NCI-H524 (cell line): ENCODE results near the gene ECHDC1.
A peak's percentile ranks its signal among the peaks of the same experiment; 100 is the strongest.
"Not testable (repeated sequence)": the region's sequence is repeated elsewhere in the genome, so short reads cannot be mapped to it uniquely, and the experiment has no call there.

Experiments
- DNase-seq, 2 experiments: peaks; one replicate each; lab custom pipeline; 2025; lab: John Stamatoyannopoulos, UW

ECHDC1 gene

DNA sequence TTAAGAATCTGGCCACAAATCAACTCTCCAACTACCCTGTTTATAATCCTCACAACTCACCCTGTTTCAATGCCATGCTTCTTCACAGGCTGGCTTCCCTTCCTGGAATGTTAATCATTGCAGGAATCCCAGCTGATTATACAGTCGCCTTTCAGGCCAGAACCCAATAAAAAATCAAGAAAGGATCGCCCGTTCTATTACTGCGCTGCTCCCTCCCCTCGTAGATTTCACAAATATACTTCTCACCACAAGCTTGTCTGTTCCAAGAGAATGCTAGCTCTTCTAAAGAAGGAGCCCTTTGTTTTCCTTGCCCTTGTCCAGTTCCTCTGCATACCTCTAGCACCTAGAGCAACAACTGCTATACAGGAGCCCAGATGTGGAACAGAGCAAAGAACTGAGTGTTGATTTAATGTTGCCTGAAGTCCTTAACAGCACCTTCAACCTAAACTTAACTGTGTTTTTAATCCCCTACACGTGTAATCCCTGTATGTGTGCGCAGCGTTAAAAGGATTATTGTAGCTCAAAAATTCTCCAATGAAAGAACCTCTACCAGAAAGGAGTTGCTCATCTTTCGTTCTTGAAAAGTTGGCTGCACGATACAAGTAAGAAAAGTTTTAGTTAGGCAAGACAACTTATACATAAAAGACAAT, 988 bp downstream of the ECHDC1 start:
- DNase-seq: peak in 1 of 2 experiments; percentile 54

DNA sequence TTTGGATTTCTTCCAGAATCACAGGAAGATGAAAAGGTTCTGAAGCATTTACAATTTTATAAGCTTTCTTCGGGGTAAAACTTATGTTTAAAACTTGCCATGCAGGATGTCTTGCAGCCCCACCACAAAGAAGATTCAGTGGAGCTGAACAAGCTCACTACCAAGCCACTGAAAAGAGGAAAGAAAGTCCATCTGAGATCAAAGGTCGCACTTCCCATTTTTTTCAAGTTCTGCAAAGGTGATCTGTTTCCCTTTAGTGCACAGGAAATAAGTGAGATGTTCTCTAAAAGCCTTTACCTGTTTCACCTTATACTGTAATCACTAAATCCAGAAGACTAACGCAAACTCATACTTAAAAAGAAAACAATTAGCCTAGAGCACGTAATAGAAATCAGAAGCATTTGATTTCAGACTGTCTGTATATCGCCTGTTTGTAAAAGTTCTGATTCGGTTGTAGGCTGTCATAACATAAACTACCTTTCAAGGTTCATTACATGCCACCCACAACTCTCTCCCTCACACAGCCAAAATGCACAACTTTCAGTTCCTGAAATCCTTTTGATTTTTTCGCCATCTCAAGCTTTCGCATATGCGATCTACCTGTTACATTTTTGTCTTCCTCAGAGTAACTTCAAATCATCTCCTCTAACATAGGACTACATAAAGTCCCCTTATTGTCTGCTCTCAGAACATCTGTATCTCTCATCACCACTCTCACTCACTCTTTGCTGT, 1.8 kb downstream of the ECHDC1 start:
- DNase-seq: no peak

- no peak for DNase-seq
Measured at GRCh38 chr6:127340171-127340570, 3.2 kb downstream of the ECHDC1 start.

- no peak for DNase-seq
Measured at GRCh38 chr6:127338936-127339335, 4.5 kb downstream of the ECHDC1 start.

DNA sequence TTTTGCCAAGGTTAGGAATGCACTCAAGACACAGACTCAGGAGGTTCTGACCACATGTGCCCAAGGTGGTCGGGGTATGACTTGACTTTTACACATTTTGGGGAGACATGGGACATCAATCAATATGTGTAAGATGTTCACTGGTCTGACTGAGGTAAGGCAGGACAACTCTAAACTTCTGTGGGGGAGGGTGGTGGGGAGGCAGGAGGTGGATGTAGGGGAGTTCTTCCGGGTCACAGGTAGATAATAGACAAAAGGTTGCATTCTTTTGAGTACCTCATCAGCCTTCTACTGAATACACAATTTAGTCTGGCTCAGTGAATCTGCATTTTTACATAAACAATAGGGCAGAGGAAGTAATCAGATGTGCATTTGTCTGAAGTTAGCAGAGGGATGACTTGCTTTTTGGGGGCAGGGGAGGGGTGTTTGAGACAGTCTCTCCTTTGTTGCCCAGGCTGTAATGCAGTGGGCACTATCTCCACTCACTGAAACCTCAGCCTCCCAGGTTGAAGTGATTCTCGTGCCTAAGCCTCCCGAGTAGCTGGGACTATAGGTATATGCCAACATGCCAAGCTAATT, 10.9 kb downstream of the ECHDC1 start:
- no peak for DNase-seq

DNA sequence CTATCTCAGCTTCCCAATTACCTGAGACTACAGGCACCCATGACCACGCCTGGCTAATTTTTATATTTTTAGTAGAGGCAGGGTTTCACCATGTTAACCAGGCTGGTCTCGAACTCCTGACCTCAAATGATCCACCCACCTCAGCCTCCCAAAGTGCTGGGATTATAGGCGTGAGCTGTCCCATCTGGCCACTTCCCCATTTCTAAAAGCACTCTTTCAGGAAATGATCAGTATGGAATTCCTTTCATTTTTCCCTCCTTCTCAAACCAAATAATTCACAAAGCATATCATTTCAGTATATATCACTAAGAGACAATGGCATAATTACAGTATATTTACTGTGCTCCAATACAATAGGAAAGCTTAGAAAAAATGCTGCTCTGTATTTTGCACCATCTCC, 12.2 kb downstream of the ECHDC1 start:
- DNase-seq: not testable (repeated sequence)

GRCh38 chr6:127328043-127328609, 15.3 kb downstream of the ECHDC1 start:
- no peak for DNase-seq

DNA sequence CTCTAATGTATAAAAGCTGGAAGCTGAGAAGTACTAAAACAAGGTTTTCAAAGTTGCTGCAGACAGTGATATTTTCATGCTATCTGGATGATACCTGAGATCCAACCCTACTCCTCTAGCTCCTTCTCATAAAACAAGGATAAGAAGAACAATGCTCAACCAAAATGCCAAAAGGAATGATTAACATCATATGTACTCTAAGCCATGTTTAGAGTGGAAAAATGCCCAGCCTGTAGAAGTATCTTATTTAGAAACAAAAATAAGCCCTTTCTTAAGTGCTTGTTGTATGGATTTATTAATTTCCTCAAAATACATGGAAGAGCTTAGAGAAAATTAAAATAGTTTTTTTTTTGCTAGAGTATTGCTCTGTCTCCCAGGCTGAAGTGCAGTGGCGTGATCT, 23.7 kb downstream of the ECHDC1 start:
- no peak for DNase-seq

DNA sequence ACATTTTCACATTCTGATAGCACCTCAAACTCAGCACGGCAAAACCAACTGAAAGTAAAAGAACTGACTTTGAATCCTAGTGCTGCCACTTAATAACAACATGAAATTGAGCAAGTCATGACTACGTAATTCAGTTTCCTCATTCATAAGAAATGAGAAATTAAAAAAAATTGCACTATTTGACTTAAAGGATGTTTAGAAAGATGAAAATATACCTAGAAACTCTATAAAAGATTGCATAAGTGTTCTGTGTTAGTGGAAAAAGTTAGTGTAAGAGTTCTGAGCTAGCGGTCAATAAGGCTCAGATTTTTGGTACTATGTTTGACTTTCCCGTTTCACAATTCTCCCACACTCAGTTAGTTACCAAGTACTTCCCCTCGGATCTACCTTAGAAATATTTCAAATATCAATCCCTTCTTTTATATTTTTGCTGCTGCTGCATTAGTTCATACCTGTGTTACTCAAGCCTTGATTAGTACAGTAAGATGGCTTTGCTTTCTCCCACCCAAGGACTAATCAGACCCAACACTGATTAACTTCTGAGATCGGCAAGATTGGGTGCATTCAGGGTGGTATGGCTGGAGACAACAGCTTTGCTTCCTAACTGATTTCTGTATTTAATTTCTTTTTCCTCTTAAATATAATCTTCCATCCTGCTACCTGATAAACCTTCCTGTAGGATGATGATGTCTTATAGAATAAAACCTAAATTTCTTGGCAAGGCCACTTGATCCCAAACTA, 25.9 kb downstream of the ECHDC1 start:
- no peak for DNase-seq

DNA sequence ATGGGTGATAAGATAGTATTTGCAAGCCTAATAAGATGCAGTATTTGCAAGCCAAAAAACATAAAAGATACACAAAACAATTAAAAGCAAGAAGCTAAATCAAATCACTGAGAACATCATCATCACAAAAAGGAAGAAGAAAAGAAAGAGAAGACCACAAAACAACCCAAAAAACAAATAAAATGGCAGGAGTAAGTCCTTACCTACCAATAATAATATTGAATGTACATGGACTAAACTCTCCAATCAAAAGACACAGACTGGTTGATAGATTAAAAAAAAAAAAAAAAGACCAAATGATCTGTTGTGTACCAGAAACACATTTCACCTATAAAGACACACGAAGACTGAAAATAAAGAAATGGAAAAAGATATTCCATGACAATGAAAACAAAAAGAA, 37.7 kb downstream of the ECHDC1 start:
- no peak for DNase-seq

DNA sequence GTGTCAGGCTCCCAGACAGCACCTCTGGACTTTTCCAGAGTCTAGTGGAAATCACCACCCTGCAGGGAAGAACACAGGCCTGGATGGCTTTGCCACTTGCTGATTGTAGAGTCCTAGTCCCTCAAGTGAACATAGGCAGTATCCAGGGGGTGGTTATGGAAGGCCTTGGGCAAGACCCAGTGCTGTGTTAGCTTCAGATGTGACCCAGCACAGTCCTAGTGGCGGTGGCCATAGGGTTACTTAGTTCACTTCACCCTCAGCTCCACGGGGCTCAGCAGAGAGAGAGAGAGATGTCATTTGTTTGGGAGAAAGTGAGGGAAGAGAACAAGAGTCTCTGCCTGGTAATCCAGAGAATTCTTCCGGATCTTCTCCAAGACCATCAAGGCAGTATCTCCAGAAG, 39.5 kb downstream of the ECHDC1 start:
- DNase-seq: no peak

DNA sequence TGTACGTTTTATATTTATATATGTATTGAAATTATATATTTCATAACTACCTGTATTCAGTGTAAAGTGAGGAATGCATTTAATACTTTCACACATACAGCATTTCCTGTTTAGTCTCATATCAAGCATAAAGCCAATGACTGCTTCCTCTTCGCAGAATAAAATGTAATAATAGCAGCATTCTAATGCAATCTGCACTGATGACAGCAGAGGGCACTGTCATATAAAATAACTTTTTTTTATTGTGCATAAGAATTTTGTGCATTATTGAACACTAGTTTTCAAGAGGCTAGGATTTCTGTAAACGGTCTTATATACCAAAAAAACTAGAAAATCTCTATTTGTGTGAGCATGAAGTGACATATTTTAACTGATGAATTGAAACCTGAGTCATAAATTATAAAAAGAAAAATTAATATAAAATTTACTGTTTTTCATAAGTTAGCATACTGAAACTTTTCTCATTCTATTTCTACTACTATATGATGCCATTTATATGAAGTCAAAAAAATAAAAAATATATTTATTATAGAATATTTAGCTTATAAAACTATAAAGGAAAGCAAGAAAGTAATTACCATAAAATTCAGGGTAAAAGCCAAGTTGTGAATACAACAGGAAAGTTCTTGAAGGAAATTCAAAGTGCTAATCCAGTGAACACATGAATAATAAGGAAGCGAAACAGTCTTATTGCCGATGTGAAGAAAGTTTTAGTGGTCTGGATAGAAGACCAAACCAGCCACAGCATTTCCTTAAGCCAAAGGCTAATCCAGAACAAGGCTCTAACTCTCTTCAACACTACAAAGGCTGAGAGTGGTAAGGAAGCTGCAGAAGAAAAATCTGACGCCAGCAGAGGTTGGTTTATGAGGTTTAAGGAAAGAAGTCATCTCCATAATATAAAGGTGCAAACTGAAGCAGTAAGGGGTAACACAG, 40.4 kb downstream of the ECHDC1 start:
- peak in 1 of 2 experiments; percentile 60 for DNase-seq

DNA sequence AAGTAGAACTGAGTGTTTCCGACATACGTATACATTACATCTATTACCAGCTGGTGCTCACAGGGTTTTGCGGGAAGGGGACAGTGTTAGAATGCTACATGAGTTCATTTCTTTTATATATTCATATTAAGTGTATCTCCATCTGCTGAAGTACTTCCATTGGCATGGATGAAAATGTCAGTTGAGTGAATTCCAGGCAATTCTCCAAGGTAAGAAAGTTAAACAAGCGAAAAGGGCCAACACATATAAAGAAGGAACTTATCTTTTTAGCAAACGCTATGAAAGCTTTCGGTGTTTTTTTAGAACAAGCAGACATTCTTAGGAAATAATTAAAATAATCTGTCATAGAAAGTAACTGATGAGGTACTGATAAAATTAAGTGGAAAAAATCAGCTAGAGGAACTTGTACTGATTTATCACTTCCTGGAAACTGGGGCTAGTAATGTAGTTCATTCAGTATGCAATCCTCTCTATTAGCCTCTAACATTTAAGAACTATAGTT, 42.2 kb downstream of the ECHDC1 start:
- DNase-seq: no peak

DNA sequence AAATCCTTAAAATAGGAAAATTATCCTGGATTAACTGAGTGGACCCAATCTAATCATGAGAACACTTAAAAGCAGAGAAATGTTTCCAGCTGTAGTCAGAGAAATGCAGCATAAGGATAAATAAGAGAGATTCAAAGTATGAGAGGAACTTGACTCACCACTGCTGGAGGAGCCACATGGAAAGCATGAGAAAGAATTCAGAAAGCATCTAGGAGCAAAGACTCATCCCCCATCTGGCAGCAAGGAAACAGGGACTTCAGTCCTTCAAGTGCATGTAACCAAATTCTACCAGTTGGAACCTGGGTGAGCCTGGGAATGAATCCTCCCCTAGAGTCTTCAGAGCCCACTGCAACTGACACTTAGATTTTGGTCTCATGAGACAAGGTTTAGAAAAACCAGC, 43.0 kb downstream of the ECHDC1 start:
- DNase-seq: peak; percentile 68 to 70

GRCh38 chr6:127299522-127300240, 43.7 kb downstream of the ECHDC1 start:
- no peak for DNase-seq

DNA sequence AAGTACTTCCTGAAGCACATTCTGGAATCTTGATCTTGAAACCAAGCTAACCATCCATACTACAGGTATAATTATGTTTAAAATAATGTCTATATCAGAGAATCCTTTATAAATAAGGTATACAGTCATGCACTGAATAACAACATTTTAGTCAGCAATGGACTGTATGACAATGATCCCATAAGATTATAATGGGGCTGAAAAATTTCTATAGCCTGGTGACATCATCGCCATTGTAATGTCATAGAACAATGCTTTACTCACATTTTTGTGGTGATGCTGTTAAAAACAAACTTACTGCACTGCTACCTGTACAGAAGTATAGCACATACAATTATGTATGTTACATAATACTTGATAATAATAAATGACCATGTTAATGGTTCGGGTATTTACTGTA, 44.9 kb downstream of the ECHDC1 start:
- DNase-seq: no peak

DNA sequence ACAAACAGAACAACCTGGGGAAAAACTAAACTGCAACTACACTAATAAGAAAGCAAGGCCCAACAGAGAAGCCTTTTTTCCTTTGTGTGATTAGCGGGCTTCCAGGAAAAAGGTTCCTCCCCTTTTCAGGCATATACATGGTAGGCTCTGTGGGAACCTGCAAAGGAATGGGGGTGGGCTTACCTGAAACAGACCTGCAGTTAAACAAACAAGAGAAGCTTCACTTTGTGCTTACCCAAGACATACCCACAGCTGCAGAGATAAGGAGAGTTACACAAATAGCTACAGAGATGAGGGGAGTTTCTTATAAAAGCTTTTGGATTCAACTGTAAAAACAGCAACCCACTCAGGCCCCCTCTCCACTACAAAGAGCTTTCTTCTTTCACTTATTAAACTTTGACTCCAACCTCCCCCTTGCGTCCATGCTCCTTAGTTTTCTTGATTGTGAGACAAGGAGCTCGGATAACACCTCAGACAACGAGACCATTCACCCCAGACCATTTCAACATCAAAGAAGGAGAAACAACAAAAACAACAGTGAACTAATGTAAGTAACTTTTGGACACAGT, 45.8 kb downstream of the ECHDC1 start:
- no peak for DNase-seq

DNA sequence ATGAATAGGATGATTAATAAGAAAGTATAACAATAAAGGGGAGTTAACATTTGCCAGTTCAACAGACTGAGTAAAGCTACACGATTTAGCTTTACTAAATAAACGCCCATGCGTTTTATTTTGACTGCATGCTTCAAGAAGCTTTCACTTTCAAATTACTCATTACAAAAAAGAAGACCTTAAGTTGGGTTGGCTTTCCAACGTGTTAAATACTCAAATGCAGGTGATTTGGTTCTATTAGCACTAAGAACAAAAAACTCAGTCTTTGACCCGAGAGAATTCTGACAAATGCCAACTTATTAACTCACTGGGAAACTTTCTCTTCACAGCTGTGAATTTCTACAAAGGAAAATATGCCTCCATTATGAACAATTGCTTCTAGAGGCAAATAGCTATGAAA, 51.9 kb downstream of the ECHDC1 start:
- no peak for DNase-seq

- DNase-seq: no peak
Measured at GRCh38 chr6:127290391-127291265, 52.8 kb downstream of the ECHDC1 start.
